ENCODE measurements around the gene HCN4. TPM values are rescaled to one million over a fixed set of nuclear protein-coding genes. Genes with fewer than 3 reads are reported as not detected.

The HCN4 gene
- total and polyA plus RNA-seq, 2 donors (not counting 3 experiments of a cell fraction or from before 2014, with no cell fraction given) = 0.01 TPM; not detected in 1

DNA sequence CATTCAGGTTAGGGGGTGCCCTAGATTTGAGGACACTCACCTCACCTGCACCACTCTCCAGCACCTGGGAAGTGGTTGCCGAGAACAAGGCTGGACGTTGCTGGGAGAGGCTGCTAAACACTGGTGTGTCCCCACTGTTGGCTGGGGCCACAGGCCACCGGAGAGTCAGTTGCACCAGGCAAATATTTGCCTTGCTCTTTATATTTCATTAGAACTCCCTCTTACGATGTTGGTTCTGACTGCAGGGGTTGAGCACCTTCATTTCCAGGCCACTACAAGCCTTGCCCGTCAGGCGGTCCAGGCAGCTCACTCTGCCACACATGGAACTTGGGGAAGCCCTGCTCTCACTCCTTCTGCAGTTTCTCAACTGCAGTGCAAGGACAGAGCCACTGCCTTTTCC is 30.7 kb downstream of the HCN4 start:
- Histone ChIP-seq H3K9ac (replicated peaks; ENCODE audit: extremely low read depth, insufficient read depth, low read length) (no peak overlapping the region), H4K20me1 (replicated peaks; ENCODE audit: control insufficient read depth, extremely low read depth, insufficient read depth, low read length) (no peaks in the 10 kb centered on the region), H3K27me3 (ENCODE audit: control insufficient read depth in 2 of 2, insufficient read depth in 2 of 2, low read length in 2 of 2) (no peaks in the 10 kb centered on the region), H3K27ac (ENCODE audit: insufficient read depth, low read depth, low read length) (no peak overlapping the region), H2AFZ (ENCODE audit: low read depth, low read length) (no peak overlapping the region), H3K4me2 (ENCODE audit: insufficient read depth, low read length) (no peak overlapping the region), H3K36me3 (ENCODE audit: control insufficient read depth in 2 of 2, extremely low read depth in 1 of 2, insufficient read depth in 2 of 2, low read length in 2 of 2) (no peaks in the 10 kb centered on the region), H3K4me1 (ENCODE audit: control insufficient read depth, extremely low read depth, insufficient read depth, low read length) (no peaks in the 10 kb centered on the region), H3K79me2 (ENCODE audit: control insufficient read depth, insufficient read depth, low read length) (no peaks in the 10 kb centered on the region), H3K9me3 (replicated peaks; ENCODE audit: control insufficient read depth, insufficient read depth, low read length) (no peaks in the 10 kb centered on the region), H3K4me3 (replicated peaks in 1 of 3; ENCODE audit: insufficient read depth in 1 of 3, low read depth in 1 of 3, low read length in 3 of 3) (no peak overlapping the region), H3K9me1 (replicated peaks; ENCODE audit: control insufficient read depth, extremely low read depth, insufficient read depth, low read length) (no peaks in the 10 kb centered on the region)
- no peak for FAIRE-seq
- BruUV-seq (replicated peaks) = no TSS peak
- POLR2A ChIA-PET = no interaction called here
- dilution Hi-C loops (cut with MboI; ENCODE audit: extremely low pct_ligation_motif_present, low sequenced_read_pairs) = no loop called here
- TF ChIP-seq EZH2 (IDR thresholded peaks at IDR 0.05; ENCODE audit: borderline replicate concordance, low read depth, low read length, severe bottlenecking) (no peak), POLR2AphosphoS5 (IDR thresholded peaks at IDR 0.05; ENCODE audit: insufficient read depth, low read depth, low read length) (no peak), FOS (IDR thresholded peaks at IDR 0.05; ENCODE audit: borderline replicate concordance, insufficient read depth, low read length) (no peak), POLR2A (IDR thresholded peaks at IDR 0.05; ENCODE audit: low read depth, low read length) (no peak), MYC (IDR thresholded peaks at IDR 0.05; ENCODE audit: low read depth, low read length) (no peak), GATA2 (IDR thresholded peaks at IDR 0.05; ENCODE audit: insufficient read depth, insufficient read length, low read depth, low read length) (no peak), JUN (IDR thresholded peaks at IDR 0.05; ENCODE audit: borderline replicate concordance, insufficient read depth, insufficient read length, low read depth) (no peak)
- TF ChIP-seq, protein P1, sequence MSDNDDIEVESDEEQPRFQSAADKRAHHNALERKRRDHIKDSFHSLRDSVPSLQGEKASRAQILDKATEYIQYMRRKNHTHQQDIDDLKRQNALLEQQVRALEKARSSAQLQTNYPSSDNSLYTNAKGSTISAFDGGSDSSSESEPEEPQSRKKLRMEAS (IDR thresholded peaks at IDR 0.05; ENCODE audit: insufficient read depth, insufficient read length) = no peak
- TF ChIP-seq, protein P2, sequence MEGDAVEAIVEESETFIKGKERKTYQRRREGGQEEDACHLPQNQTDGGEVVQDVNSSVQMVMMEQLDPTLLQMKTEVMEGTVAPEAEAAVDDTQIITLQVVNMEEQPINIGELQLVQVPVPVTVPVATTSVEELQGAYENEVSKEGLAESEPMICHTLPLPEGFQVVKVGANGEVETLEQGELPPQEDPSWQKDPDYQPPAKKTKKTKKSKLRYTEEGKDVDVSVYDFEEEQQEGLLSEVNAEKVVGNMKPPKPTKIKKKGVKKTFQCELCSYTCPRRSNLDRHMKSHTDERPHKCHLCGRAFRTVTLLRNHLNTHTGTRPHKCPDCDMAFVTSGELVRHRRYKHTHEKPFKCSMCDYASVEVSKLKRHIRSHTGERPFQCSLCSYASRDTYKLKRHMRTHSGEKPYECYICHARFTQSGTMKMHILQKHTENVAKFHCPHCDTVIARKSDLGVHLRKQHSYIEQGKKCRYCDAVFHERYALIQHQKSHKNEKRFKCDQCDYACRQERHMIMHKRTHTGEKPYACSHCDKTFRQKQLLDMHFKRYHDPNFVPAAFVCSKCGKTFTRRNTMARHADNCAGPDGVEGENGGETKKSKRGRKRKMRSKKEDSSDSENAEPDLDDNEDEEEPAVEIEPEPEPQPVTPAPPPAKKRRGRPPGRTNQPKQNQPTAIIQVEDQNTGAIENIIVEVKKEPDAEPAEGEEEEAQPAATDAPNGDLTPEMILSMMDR (IDR thresholded peaks at IDR 0.05; ENCODE audit: extremely low read depth in 1 of 2, insufficient read depth in 1 of 2, low read depth in 1 of 2, low read length in 2 of 2) = no peak
- intact Hi-C loops (cut with micrococcal nuclease) = no loop called here
- DNase-seq (ENCODE audit: low read depth, low spot score) = no peak
- CTCF ChIA-PET = no interaction called here

All from endothelial cell of umbilical vein (primary cell).